ENCODE results near the gene IDUA. TPM values are rescaled to one million over a fixed set of nuclear protein-coding genes. Genes with fewer than 3 reads are reported as not detected.

The IDUA gene
- total and polyA plus RNA-seq, 12 donors, result 4.6 to 13.3 (median 8.7) TPM

DNA sequence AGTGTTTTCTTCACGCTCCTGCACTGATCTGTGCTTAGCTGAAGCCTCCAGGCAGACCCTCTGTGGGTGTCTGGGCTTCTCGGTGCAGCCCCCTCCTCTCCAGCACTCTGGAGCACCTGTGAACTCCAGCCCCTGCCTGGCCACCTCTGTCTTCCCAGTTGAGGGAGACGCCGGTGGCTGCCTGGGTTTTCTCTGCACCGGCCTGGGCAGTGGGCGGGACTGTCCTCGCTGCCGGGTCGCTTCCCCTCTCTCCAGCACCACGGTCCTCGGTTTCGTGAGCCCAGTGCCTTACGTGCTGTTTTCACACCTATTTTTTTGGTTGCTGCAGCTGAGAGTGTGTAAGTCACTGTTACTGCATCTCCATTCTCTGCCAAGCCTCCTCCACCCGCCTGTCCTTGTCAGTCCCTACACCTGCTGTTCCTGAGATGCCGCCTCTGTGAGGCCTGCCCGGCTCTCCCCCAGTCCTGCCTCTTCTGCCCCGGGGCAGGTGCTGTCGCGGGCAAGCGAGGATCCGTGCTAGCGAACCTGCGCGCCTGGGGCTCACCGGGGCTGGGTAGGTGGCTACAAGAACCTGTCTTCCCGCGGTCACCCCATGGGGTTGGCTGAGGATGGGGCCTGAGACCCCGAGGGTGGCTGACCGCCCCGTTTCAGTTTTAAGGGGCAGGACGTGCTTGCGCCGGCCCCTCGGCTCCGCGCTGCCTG is 22.1 kb downstream of the IDUA start:
- Histone ChIP-seq H3K9me3 (no peaks in the 10 kb centered on the region), H3K36me3 (no peaks in the 10 kb centered on the region), H3K4me1 (peaks cover 14 to 42% (median 31%) of the 10 kb centered on the region in 9 donors), H3K27ac (peak overlapping the region in 3 of 10 donors; percentile 15 to 53 (median 50)), H3K4me3 (peak overlapping the region; percentile 40 to 74 (median 62)), H3K27me3 (peaks cover 15 to 60% (median 46%) of the 10 kb centered on the region in 7 donors)
- ATAC-seq (peak in 2 of 8 donors; percentile 0 to 1), DNase-seq (peak; percentile 26 to 44)
- intact Hi-C loops (cut with DNase I), result no loop called here
- WGBS, 2 donors, result 3 to 4% methylated on average over 36 of the region's 36 CpGs
- TF ChIP-seq, protein P1, sequence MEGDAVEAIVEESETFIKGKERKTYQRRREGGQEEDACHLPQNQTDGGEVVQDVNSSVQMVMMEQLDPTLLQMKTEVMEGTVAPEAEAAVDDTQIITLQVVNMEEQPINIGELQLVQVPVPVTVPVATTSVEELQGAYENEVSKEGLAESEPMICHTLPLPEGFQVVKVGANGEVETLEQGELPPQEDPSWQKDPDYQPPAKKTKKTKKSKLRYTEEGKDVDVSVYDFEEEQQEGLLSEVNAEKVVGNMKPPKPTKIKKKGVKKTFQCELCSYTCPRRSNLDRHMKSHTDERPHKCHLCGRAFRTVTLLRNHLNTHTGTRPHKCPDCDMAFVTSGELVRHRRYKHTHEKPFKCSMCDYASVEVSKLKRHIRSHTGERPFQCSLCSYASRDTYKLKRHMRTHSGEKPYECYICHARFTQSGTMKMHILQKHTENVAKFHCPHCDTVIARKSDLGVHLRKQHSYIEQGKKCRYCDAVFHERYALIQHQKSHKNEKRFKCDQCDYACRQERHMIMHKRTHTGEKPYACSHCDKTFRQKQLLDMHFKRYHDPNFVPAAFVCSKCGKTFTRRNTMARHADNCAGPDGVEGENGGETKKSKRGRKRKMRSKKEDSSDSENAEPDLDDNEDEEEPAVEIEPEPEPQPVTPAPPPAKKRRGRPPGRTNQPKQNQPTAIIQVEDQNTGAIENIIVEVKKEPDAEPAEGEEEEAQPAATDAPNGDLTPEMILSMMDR (IDR thresholded peaks at IDR 0.05), result no peak

DNA sequence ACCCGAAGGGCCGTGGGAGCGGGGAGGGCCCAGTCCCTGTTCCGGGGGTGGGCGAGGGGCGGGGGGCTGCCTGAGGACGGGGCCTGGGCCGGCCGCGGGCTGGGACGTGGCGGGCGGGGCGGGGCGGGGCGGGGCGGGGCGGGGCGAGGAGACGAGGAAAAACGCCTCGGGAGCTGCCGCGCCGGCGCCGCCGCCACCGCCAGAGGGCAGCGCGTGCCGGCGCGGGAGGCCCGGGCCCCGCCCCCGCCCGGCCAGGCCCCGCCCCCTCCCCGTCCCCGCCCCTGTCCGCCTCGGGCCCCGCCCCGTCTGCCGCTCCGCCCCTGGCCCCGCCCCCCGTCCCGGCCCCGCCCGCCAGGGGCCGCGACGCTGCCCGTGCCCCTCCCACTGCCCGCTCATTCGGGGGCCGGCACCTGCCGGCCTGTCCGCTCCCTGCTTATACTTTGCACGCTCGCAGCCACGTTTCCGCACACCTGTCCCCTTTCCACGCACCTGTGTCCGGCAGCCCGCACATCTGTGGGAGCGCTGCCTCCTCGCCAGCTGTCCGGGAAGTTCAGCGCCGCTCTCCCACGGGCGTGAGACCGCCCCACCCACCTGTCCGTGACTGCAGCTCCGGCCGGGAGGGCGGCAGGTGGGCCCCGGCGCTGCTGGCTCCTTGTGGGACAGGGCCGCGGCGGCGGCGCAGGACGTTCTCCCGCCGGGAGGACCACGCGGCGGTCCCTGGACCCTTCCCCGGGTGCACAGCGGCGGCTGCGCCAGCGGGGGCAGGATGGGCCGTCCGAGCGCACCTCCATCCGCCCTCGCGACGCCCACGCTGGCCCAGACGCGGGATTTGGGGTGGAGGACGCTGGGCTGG is 22.9 kb downstream of the IDUA start:
- ATAC-seq (peak; percentile 59 to 79 (median 72)), DNase-seq (peak; percentile 59 to 82)
- peaks cover 14 to 38% (median 31%) of the 10 kb centered on the region in 9 donors for H3K4me1 ChIP-seq
- H3K9me3 ChIP-seq, result no peaks in the 10 kb centered on the region
- peaks cover 9 to 53% (median 38%) of the 10 kb centered on the region in 7 donors for H3K27me3 ChIP-seq
- peak overlapping the region in 7 of 10 donors; percentile 9 to 65 (median 15) for H3K27ac ChIP-seq
- TF ChIP-seq, protein P1 (IDR thresholded peaks at IDR 0.05), result peak in 4 of 9 donors; percentile 2 to 36 (median 10)
- WGBS, 2 donors, result 0 to 1% methylated on average over 65 to 94 of the region's 109 CpGs
- intact Hi-C loops (cut with DNase I), result no loop called here
- no peaks in the 10 kb centered on the region for H3K36me3 ChIP-seq
- peak overlapping the region; percentile 40 to 80 (median 62) for H3K4me3 ChIP-seq

GRCh38 chr4:1010395-1011021 is 23.7 kb downstream of the IDUA start:
- ATAC-seq (peak; percentile 8 to 53 (median 38)), DNase-seq (peak in 1 of 2 donors; percentile 65)
- intact Hi-C loops (cut with DNase I), result no loop called here
- 2% methylated on average over 35 to 36 of the region's 36 CpGs for WGBS, 2 donors
- Histone ChIP-seq H3K36me3 (no peaks in the 10 kb centered on the region), H3K27me3 (peaks cover 2 to 45% (median 31%) of the 10 kb centered on the region in 7 donors), H3K9me3 (no peaks in the 10 kb centered on the region), H3K4me1 (peaks cover 14 to 36% (median 26%) of the 10 kb centered on the region in 9 donors), H3K4me3 (peak overlapping the region in 9 of 10 donors; percentile 48 to 80 (median 60)), H3K27ac (peak overlapping the region in 7 of 10 donors; percentile 9 to 65 (median 41))
- TF ChIP-seq, protein P1 (IDR thresholded peaks at IDR 0.05), result no peak
